ENCODE measurements around the gene VPS13C. TPM values are rescaled to one million over a fixed set of nuclear protein-coding genes. Genes with fewer than 3 reads are reported as not detected.

Gene VPS13C
- total and polyA plus RNA-seq, 8 donors = 8.8 to 49.6 (median 27.9) TPM

DNA sequence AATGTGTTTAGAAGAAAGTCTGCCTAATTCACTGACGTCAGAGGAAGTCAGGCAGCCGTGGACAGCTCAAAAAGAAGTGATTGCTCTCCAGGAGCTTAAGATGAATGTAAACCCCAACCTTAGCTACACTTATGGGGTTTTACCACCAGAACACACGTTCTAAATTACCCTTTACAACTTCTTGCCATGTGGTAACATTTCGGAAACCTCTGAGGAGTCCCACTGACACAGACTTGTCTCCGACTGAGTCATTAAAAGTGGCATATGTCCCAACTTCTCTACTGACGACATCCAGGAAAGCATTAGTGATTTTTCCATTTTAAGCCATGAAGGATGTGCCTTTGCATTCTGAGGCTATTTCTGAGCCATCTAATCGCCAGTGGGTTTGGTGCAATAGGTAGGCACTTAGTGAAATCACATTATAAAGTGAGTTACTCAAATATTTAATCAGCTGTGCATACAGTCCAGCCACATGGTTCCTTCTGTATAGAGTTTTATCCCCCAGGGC, 38.9 kb upstream of the VPS13C start:
- TF ChIP-seq CTCF (IDR thresholded peaks at IDR 0.05) = no peak
- intact Hi-C loops (cut with DNase I) = no loop called here
- H3K9me3 ChIP-seq = no peaks in the 10 kb centered on the region
- H3K36me3 ChIP-seq = no peaks in the 10 kb centered on the region
- no peak overlapping the region for H3K4me3 ChIP-seq
- peak in 2 of 6 donors; percentile 31 to 45 for DNase-seq
- peak overlapping the region in 2 of 4 donors; percentile 53 to 58 for H3K27ac ChIP-seq
- no peaks in the 10 kb centered on the region for H3K27me3 ChIP-seq
- 26 to 37% methylated on average over 7 of the region's 7 CpGs for WGBS, 2 donors
- H3K4me1 ChIP-seq = peaks cover 0 to 5% (median 0%) of the 10 kb centered on the region in 3 donors
- no peak for FAIRE-seq
- ATAC-seq = peak; percentile 91 to 96 (median 92)

DNA sequence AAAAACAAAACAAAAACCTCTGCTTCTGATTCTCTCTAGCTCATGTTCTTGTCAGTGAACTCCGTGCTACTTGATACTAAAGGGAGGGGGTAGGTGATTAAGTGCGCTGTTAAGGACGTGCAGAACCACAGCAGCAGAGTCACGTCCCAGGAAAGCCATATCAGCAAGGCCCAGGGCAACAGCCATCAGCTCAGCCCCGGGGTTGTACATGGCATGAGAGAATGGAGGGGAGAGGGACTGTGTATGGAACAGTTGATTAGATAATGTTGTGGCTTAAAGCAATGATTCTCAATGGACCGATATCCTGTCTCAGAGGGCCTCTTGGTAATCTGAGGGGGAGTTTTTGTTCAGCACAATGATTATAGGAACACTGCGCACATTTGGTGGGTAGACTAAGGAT, 34.1 kb upstream of the VPS13C start:
- H3K9me3 ChIP-seq = no peaks in the 10 kb centered on the region
- intact Hi-C loops (cut with DNase I) = no loop called here
- no peaks in the 10 kb centered on the region for H3K27me3 ChIP-seq
- H3K36me3 ChIP-seq = no peaks in the 10 kb centered on the region
- WGBS, 2 donors = 60% methylated on average over 7 of the region's 7 CpGs
- ATAC-seq (no peak), FAIRE-seq (no peak), DNase-seq (no peak)
- peaks cover 0 to 5% (median 0%) of the 10 kb centered on the region in 3 donors for H3K4me1 ChIP-seq
- TF ChIP-seq CTCF (IDR thresholded peaks at IDR 0.05) = no peak
- H3K4me3 ChIP-seq = no peak overlapping the region
- H3K27ac ChIP-seq = no peak overlapping the region

DNA sequence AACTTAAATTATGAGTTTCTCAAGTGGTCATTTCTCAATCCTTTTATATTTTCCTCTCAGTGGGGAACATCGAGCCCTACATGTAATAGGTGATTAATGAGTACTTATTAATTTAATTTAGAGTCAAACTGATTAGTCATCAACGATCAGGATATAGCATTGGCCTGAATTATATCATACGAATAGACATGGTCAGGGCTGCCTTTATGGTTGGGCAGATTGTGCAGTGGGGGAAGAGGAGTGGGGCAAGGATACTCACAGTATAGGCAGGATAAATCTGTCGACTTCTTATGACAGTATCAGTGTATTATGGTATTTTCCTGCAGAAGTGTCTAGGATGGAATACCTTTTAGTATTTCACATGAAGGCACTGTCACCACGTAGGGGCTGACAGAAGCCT, 33.6 kb upstream of the VPS13C start:
- 82 to 88% methylated on average over 5 of the region's 5 CpGs for WGBS, 2 donors
- no peak overlapping the region for H3K27ac ChIP-seq
- peaks cover 0 to 4% (median 1%) of the 10 kb centered on the region in 3 donors for H3K4me1 ChIP-seq
- no peaks in the 10 kb centered on the region for H3K36me3 ChIP-seq
- no peaks in the 10 kb centered on the region for H3K27me3 ChIP-seq
- no peak for FAIRE-seq
- no peak overlapping the region for H3K4me3 ChIP-seq
- no peak for TF ChIP-seq CTCF (IDR thresholded peaks at IDR 0.05)
- no peak for ATAC-seq
- H3K9me3 ChIP-seq = no peaks in the 10 kb centered on the region
- intact Hi-C loops (cut with DNase I) = no loop called here
- no peak for DNase-seq

DNA sequence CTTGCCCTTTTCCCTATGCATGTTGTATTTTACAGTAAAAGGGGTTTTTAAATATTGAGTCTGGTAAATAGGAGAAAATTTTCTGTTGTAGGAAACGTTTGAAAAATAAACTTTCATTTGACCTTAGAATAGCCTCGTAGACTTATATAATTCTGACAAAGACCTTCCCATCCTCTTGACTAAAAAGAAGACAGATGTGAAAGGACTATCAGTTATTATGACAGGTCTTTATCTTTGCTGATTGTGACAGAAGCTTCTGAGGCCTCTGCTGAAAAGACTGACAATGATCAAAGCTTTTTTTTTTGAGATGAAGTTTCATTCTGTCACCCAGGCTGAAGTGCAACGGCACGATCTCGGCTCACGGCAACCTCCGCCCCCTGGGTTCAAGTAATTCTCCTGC, 30.7 kb upstream of the VPS13C start:
- no peaks in the 10 kb centered on the region for H3K9me3 ChIP-seq
- intact Hi-C loops (cut with DNase I) = no loop called here
- no peak for ATAC-seq
- H3K4me1 ChIP-seq = peaks cover 0 to 15% (median 0%) of the 10 kb centered on the region in 3 donors
- no peak overlapping the region for H3K4me3 ChIP-seq
- H3K27ac ChIP-seq = no peak overlapping the region
- H3K36me3 ChIP-seq = no peaks in the 10 kb centered on the region
- no peak for FAIRE-seq
- TF ChIP-seq CTCF (IDR thresholded peaks at IDR 0.05) = no peak
- WGBS, 2 donors = 87 to 91% methylated on average over 7 of the region's 7 CpGs
- DNase-seq = no peak
- no peaks in the 10 kb centered on the region for H3K27me3 ChIP-seq

GRCh38 chr15:62089616-62090015, 29.4 kb upstream of the VPS13C start:
- Histone ChIP-seq H3K27me3 (no peaks in the 10 kb centered on the region), H3K4me1 (peaks cover 0 to 15% (median 0%) of the 10 kb centered on the region in 3 donors), H3K9me3 (no peaks in the 10 kb centered on the region), H3K27ac (no peak overlapping the region), H3K36me3 (no peaks in the 10 kb centered on the region), H3K4me3 (no peak overlapping the region)
- no peak for TF ChIP-seq CTCF (IDR thresholded peaks at IDR 0.05)
- FAIRE-seq (no peak), ATAC-seq (no peak), DNase-seq (no peak)
- 66 to 67% methylated on average over 2 of the region's 2 CpGs for WGBS, 2 donors
- intact Hi-C loops (cut with DNase I) = no loop called here
